SK-N-SH (cell line): ENCODE measurements around the gene PLIN3. TPM values are rescaled to one million over a fixed set of nuclear protein-coding genes. Genes with fewer than 3 reads are reported as not detected.

Source experiments
- CHD2 ChIP-seq: fragments of 150-350 bp; IDR thresholded peaks from 2 replicates; pipeline ENCODE4 v1.6.1; 2018; ENCODE audit warnings: low read length; ENCODE audit not compliant: partially characterized antibody
- FOXM1 ChIP-seq: IDR thresholded peaks from 2 replicates; pipeline ENCODE4 v1.4.0; 2012; ENCODE audit warnings: low read depth, mild to moderate bottlenecking
- GATA2 ChIP-seq: sonication (generic); formaldehyde crosslinking; IDR thresholded peaks from 2 replicates; pipeline ENCODE4 v1.5.0; 2020; ENCODE audit warnings: mild to moderate bottlenecking, missing genetic modification reagents
- JUND ChIP-seq: IDR thresholded peaks from 2 replicates; pipeline ENCODE4 v1.4.0; 2012
- MAX ChIP-seq: IDR thresholded peaks from 2 replicates; pipeline ENCODE4 v1.4.0; 2012; ENCODE audit warnings: low read depth
- NRF1 ChIP-seq: IDR thresholded peaks from 2 replicates; pipeline ENCODE4 v1.6.1; 2012; ENCODE audit warnings: low read depth, mild to moderate bottlenecking, low read length
- PBX3 ChIP-seq: IDR thresholded peaks from 2 replicates; pipeline ENCODE4; 2012
- RAD21 ChIP-seq: IDR thresholded peaks from 2 replicates; pipeline ENCODE4 v1.6.1; 2012; ENCODE audit warnings: mild to moderate bottlenecking, low read length
- USF1 ChIP-seq: IDR thresholded peaks from 2 replicates; pipeline ENCODE4 v1.4.0; 2012; ENCODE audit warnings: low read depth, borderline replicate concordance
- USF2 ChIP-seq: fragments of 150-350 bp; IDR thresholded peaks from 2 replicates; pipeline ENCODE4 v1.6.1; 2017; ENCODE audit warnings: antibody characterized with exemption, low read length, low read depth, borderline replicate concordance
- polyA plus RNA-seq, 3 experiments: library from polyadenylated mRNA; depleted of rRNA; stranded (reverse); fragments of >200 nt; gene quantifications; 2 replicates each; pipeline ENCODE4 v1.2.3, GENCODE V29; 2012

The PLIN3 gene
- polyA plus RNA-seq, 1 of the 3 experiments (the other 2 are of a cell fraction) = 129 TPM

DNA sequence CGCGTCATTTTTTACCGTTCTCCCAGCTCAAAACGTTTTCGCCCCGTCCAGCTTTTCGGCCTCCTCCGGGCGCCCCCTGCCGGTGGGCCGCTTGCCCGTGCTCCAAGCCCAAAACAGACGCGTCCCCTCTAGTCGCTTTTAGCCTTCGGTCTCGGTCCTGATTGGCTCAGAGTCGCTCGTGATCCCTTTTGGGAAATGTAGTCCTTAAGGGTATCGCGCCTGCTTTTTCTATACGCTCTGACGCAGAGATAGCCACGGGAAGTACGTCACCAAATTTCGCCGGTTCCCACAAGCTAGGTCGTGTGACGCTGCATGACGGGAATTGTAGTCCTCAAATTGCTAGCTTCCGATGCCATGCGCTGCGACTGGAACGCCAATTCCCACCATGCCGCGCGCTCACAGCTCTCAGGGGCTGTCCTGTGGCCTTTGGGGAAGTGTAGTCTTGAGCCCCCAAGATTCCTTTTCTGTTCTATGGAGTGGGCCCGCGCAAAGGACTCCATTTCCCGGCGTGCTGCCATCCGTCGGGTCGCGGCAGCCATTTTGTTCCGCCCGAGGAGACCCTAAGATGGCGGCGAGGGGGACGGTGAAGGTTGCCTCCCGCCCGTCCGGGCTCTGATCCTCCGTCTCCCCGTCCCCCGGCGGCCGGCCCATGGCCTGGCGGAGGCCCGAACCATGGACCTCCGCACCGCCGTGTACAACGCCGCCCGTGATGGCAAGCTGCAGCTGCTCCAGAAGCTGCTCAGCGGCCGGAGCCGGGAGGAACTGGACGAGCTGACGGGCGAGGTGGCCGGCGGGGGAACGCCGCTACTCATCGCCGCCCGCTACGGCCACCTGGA, 76.1 kb downstream of the PLIN3 start, which contains the start of gene FEM1A (continued):
- TF ChIP-seq USF2 (no peak; the same call in 1 of the 2 replicates), USF1 (peak; percentile 66), PBX3 (no peak), MAX (peak; percentile 56; the same call in 1 of the 2 replicates), CHD2 (peak; percentile 93), JUND (no peak), NRF1 (no peak; the same call in 1 of the 2 replicates), GATA2 (CRISPR knock-in tag) (no peak), FOXM1 (no peak), RAD21 (peak; percentile 97)

Other genes with a start within 250 kb of the PLIN3 start
- 5.7 and 6.4 TPM in 2 replicates for gene TNFAIP8L1, start 228.2 kb downstream of the PLIN3 start, polyA plus RNA-seq (2012; rRNA removed)
- 188 and 312 TPM in 2 replicates for gene MYDGF, start 197.3 kb downstream of the PLIN3 start, polyA plus RNA-seq (2012; rRNA removed)
- gene DPP9, start 143.8 kb downstream of the PLIN3 start, polyA plus RNA-seq (2012; rRNA removed) = 10.5 and 17.1 TPM in 2 replicates
- gene FEM1A, start 75.9 kb downstream of the PLIN3 start, polyA plus RNA-seq (2012; rRNA removed) = 4.8 and 5.0 TPM in 2 replicates
- gene TICAM1, start 36.0 kb downstream of the PLIN3 start, polyA plus RNA-seq (2012; rRNA removed) = 1.8 and 2.7 TPM in 2 replicates
- gene ARRDC5, start 35.2 kb upstream of the PLIN3 start, polyA plus RNA-seq (2012; rRNA removed) = not detected in 2 replicates
- 23.9 and 43.4 TPM in 2 replicates for gene UHRF1, start 41.8 kb upstream of the PLIN3 start, polyA plus RNA-seq (2012; rRNA removed)
- gene KDM4B, start 101.4 kb upstream of the PLIN3 start, polyA plus RNA-seq (2012; rRNA removed) = 10.0 and 12.2 TPM in 2 replicates